Activated CD8-positive, alpha-beta memory T cell treated with anti-CD3 and anti-CD28 coated beads, Interleukin-2, amount 10 ng/mL, durations not matched to agents 7 days and 5 days (primary cell): ENCODE measurements around the gene OPCML. TPM values are rescaled to one million over a fixed set of nuclear protein-coding genes. Genes with fewer than 3 reads are reported as not detected.

Experiments used
- ATAC-seq: fragments of 150-1000 bp; cut with Tn5 transposase; one replicate; pipeline ENCODE4 v1.10.0; 2021; ENCODE audit warnings: moderate library complexity
- CTCF ChIA-PET: fragments of 350-600 bp; sonication (Branson Sonifier 250); formaldehyde crosslinking; loops from one replicate; lab custom pipeline; 2021; ENCODE audit warnings: antibody characterized with exemption; lab: Charles Lee
- DNase-seq: peaks from one replicate; pipeline ENCODE4 v3.0.0-alpha.2; 2020
- H3K27ac Mint-ChIP-seq: one replicate; pipeline ENCODE4 v1.8.0; 2021; ENCODE audit warnings: mild to moderate bottlenecking, mixed read lengths
- H3K27me3 Mint-ChIP-seq: one replicate; pipeline ENCODE4 v1.8.0; 2021; ENCODE audit warnings: mixed read lengths
- H3K36me3 Mint-ChIP-seq: one replicate; pipeline ENCODE4 v1.8.0; 2021; ENCODE audit warnings: mild to moderate bottlenecking, mixed read lengths
- H3K4me1 Mint-ChIP-seq: one replicate; pipeline ENCODE4 v1.8.0; 2021; ENCODE audit warnings: mixed read lengths
- H3K4me3 Mint-ChIP-seq: one replicate; pipeline ENCODE4 v1.8.0; 2021; ENCODE audit warnings: mild to moderate bottlenecking, moderate library complexity, mixed read lengths
- H3K9me3 Mint-ChIP-seq: one replicate; pipeline ENCODE4 v1.8.0; 2022; ENCODE audit warnings: low read depth, mixed read lengths
- total RNA-seq, 2 experiments: library from RNA; stranded (reverse); gene quantifications; one replicate each; pipeline ENCODE4 v1.2.3, GENCODE V29; 2021

OPCML gene
- total RNA-seq, 2 experiments from 2014 or later: not detected

DNA sequence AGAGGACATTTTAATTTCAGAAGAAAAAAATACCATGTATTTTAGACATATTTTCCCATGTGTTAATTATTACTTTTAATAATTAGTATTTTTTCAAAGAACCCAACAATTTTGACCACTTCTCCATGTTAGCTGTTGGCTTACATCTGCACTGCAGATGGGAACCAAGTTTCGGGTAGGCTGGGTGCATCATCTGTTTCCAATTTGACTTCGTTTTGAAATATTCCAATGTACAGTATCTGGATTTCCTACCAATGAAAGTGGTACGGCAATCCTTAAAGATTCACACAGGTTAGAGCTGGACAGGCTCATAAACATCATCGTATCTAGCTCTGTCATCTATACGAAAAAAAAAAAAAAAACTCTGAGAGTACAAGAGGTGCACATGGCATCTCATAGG lies 670.2 kb downstream of the OPCML start:
- no peak for DNase-seq
- ATAC-seq: no peak
- Mint-ChIP-seq H3K9me3 (no peaks in the 10 kb centered on the region), H3K4me1 (no peaks in the 10 kb centered on the region), H3K27me3 (peaks cover 3% of the 10 kb centered on the region), H3K4me3 (no peak overlapping the region), H3K36me3 (no peaks in the 10 kb centered on the region), H3K27ac (no peak overlapping the region)
- CTCF ChIA-PET: no interaction called here

- no peaks in the 10 kb centered on the region for H3K36me3 Mint-ChIP-seq
- H3K27ac Mint-ChIP-seq: no peak overlapping the region
- DNase-seq: no peak
- CTCF ChIA-PET: no interaction called here
- no peaks in the 10 kb centered on the region for H3K9me3 Mint-ChIP-seq
- H3K4me1 Mint-ChIP-seq: no peaks in the 10 kb centered on the region
- no peak overlapping the region for H3K4me3 Mint-ChIP-seq
- no peak for ATAC-seq
- peaks cover 3% of the 10 kb centered on the region for H3K27me3 Mint-ChIP-seq
Measured at GRCh38 chr11:132859306-132859705, 673.0 kb downstream of the OPCML start.

- H3K36me3 Mint-ChIP-seq: no peaks in the 10 kb centered on the region
- no peak overlapping the region for H3K27ac Mint-ChIP-seq
- H3K4me1 Mint-ChIP-seq: no peaks in the 10 kb centered on the region
- H3K4me3 Mint-ChIP-seq: no peak overlapping the region
- DNase-seq (no peak), ATAC-seq (no peak)
- peaks cover 3% of the 10 kb centered on the region for H3K27me3 Mint-ChIP-seq
- CTCF ChIA-PET: no interaction called here
- H3K9me3 Mint-ChIP-seq: no peaks in the 10 kb centered on the region
Measured at GRCh38 chr11:132858223-132858622, 674.1 kb downstream of the OPCML start.

GRCh38 chr11:132856032-132856431 lies 676.3 kb downstream of the OPCML start:
- ATAC-seq: no peak
- peaks cover 3% of the 10 kb centered on the region for H3K27me3 Mint-ChIP-seq
- no peaks in the 10 kb centered on the region for H3K9me3 Mint-ChIP-seq
- H3K36me3 Mint-ChIP-seq: no peaks in the 10 kb centered on the region
- no peaks in the 10 kb centered on the region for H3K4me1 Mint-ChIP-seq
- CTCF ChIA-PET: no interaction called here
- H3K4me3 Mint-ChIP-seq: no peak overlapping the region
- H3K27ac Mint-ChIP-seq: no peak overlapping the region
- DNase-seq: no peak

DNA sequence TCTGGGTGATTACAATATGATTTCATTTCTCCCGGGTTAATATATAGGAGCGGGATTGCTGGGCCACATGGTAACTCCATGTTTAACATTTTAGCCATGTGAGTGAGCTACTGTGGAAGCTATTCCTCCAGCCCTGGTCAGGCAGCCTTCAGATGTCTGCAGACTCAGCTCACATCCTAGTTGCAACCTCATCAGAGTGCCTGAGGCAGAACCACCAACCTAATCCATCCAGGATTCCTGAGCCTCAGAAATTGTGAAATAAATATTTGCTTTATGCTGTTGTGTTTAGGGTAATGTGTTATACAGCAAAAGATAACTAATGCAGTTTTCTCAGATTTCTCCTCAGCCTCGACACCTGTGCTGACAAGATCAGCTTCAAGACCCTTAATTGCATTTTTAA lies 676.8 kb downstream of the OPCML start:
- ATAC-seq (no peak), DNase-seq (no peak)
- Mint-ChIP-seq H3K4me3 (no peak overlapping the region), H3K27me3 (peaks cover 3% of the 10 kb centered on the region), H3K36me3 (no peaks in the 10 kb centered on the region), H3K9me3 (no peaks in the 10 kb centered on the region), H3K4me1 (no peaks in the 10 kb centered on the region), H3K27ac (no peak overlapping the region)
- CTCF ChIA-PET: no interaction called here

GRCh38 chr11:132853886-132854285 lies 678.4 kb downstream of the OPCML start:
- ATAC-seq (no peak), DNase-seq (no peak)
- CTCF ChIA-PET: no interaction called here
- Mint-ChIP-seq H3K4me3 (no peak overlapping the region), H3K27me3 (peaks cover 3% of the 10 kb centered on the region), H3K9me3 (no peaks in the 10 kb centered on the region), H3K27ac (no peak overlapping the region), H3K36me3 (no peaks in the 10 kb centered on the region), H3K4me1 (no peaks in the 10 kb centered on the region)

DNA sequence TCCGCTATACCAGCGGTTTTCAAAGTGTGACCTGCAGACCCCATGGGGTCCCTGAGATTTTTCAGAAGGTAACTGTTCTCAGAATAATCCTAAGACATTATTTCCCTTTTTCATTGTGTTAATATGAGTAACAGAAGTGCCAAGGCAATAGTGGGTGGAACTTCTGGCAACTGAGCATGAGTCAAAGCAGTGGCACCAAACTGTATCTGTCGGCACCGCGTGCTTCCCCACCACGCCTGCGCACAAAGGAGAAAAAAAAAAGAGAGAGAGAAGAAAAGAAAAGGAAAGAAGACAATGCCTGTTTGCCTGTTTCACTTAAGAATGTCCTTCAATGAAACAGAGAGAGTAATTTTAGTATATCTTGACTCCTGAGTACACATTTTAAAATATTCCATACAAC lies 679.9 kb downstream of the OPCML start:
- Mint-ChIP-seq H3K9me3 (no peaks in the 10 kb centered on the region), H3K27me3 (no peaks in the 10 kb centered on the region), H3K4me3 (no peak overlapping the region), H3K4me1 (no peaks in the 10 kb centered on the region), H3K27ac (no peak overlapping the region), H3K36me3 (no peaks in the 10 kb centered on the region)
- DNase-seq: no peak
- no peak for ATAC-seq
- CTCF ChIA-PET: no interaction called here

- Mint-ChIP-seq H3K9me3 (no peaks in the 10 kb centered on the region), H3K4me3 (no peak overlapping the region), H3K4me1 (no peaks in the 10 kb centered on the region), H3K27me3 (no peaks in the 10 kb centered on the region), H3K36me3 (no peaks in the 10 kb centered on the region), H3K27ac (no peak overlapping the region)
- no peak for ATAC-seq
- DNase-seq: no peak
- CTCF ChIA-PET: no interaction called here
Measured at GRCh38 chr11:132851247-132851646, 681.1 kb downstream of the OPCML start.

DNA sequence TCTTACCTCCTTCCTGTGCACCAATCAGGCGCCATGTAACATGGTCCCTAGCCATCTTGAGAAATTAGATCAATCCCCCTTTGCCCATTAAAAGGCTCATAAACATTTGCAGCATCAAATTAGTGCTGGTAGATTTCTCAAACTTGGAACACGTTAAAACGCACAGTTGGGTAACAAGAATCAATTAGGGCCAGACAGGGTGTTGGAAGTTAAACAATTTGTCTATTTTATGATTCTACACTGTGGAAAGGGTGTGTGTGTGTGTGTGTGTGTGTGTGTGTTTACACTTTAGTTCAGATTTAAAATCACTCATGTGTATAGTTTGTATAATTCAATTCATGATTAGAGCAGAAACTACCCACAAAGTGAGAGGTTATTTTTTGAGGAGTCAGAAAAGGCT lies 682.0 kb downstream of the OPCML start:
- CTCF ChIA-PET: no interaction called here
- H3K27me3 Mint-ChIP-seq: no peaks in the 10 kb centered on the region
- H3K9me3 Mint-ChIP-seq: no peaks in the 10 kb centered on the region
- no peak for ATAC-seq
- H3K27ac Mint-ChIP-seq: no peak overlapping the region
- no peaks in the 10 kb centered on the region for H3K4me1 Mint-ChIP-seq
- H3K4me3 Mint-ChIP-seq: no peak overlapping the region
- H3K36me3 Mint-ChIP-seq: no peaks in the 10 kb centered on the region
- DNase-seq: no peak

DNA sequence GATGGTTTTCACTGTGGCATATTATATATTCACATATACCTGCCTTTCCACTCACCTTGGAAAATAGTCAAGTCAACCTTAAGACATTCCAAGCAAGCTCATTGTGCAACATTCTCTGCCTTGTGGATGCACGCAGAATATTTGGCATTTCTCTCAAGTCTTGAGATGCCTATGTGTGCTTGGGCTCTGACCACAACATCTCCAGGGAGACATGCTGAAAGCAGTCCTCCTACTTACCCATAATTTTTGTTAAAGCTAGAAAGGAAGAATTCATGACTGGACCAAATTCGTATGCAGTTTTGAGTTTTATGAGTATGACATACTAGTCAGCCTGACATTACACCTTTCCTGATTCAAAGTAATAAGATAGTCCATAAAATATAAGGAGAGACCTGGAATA lies 684.0 kb downstream of the OPCML start:
- Mint-ChIP-seq H3K27me3 (no peaks in the 10 kb centered on the region), H3K9me3 (no peaks in the 10 kb centered on the region), H3K4me1 (no peaks in the 10 kb centered on the region), H3K4me3 (no peak overlapping the region), H3K36me3 (no peaks in the 10 kb centered on the region), H3K27ac (no peak overlapping the region)
- DNase-seq (no peak), ATAC-seq (no peak)
- CTCF ChIA-PET: no interaction called here

- Mint-ChIP-seq H3K4me3 (no peak overlapping the region), H3K9me3 (no peaks in the 10 kb centered on the region), H3K36me3 (no peaks in the 10 kb centered on the region), H3K4me1 (no peaks in the 10 kb centered on the region), H3K27me3 (no peaks in the 10 kb centered on the region), H3K27ac (no peak overlapping the region)
- no peak for DNase-seq
- CTCF ChIA-PET: interaction anchor here (0.6 to 0.8 kb wide), 2 partner anchors 11 to 231 kb away, joined by 3 to 4 read pairs; no protein-coding TSS in a partner anchor
- no peak for ATAC-seq
Measured at GRCh38 chr11:132846075-132846474, 686.2 kb downstream of the OPCML start.

DNA sequence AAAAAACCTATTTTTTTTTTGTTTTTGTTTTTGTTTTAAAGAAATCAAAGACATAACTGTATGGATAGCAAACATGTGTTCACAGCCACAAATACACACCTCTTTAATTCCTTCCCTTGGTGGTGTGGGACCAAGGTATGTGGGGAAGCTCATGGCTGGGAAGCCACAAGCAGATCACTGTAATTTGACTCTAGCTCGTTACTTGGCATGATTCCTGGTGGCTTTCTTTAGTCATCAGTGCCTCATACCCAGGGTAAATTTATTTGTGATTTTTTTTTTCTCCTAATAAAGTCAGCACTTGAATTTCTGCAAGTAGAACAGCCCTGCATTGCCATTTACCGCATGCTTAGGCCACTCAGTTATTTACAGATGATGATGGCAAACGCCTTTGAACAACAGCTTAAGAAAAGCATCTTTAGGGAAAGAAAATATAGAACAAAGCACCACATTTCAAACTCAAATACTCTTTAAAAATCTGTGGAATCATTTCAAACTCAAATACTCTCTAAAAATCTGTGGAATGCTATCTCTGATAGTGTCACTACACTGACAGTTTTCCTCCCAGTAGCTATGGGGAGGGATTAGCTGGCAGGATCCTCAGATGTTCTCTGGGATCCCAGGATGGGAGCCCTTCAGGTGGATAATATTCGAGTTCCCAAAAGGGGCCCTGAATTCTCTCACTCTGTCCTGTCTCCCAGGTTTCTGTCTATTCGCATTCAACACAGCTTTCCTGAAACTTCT lies 687.2 kb downstream of the OPCML start:
- CTCF ChIA-PET: no interaction called here
- no peak for DNase-seq
- Mint-ChIP-seq H3K9me3 (no peaks in the 10 kb centered on the region), H3K36me3 (no peaks in the 10 kb centered on the region), H3K4me3 (no peak overlapping the region), H3K4me1 (no peaks in the 10 kb centered on the region), H3K27ac (no peak overlapping the region), H3K27me3 (no peaks in the 10 kb centered on the region)
- no peak for ATAC-seq

DNA sequence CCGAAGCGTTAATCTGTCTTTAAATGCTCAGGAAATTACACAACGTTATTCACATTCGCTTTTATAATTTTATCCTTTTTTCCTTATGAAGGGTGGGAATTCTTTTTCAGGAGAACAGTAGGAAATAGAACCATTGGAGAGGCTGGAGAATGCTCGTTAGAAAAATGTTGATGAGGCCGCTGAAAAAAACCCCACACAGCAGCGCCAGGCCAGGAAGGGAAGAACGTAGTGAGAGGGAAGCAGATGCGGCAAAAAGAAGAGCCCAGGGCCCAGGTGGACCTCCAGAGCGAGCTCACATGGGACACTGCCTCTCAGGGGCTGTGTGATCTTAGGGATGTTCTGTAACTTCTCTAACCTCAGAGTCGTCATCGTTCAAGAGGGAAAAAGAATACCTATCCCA lies 691.6 kb downstream of the OPCML start:
- Mint-ChIP-seq H3K27me3 (no peaks in the 10 kb centered on the region), H3K4me3 (no peak overlapping the region), H3K27ac (no peak overlapping the region), H3K9me3 (no peaks in the 10 kb centered on the region), H3K4me1 (no peaks in the 10 kb centered on the region), H3K36me3 (no peaks in the 10 kb centered on the region)
- CTCF ChIA-PET: no interaction called here
- ATAC-seq: no peak
- no peak for DNase-seq

DNA sequence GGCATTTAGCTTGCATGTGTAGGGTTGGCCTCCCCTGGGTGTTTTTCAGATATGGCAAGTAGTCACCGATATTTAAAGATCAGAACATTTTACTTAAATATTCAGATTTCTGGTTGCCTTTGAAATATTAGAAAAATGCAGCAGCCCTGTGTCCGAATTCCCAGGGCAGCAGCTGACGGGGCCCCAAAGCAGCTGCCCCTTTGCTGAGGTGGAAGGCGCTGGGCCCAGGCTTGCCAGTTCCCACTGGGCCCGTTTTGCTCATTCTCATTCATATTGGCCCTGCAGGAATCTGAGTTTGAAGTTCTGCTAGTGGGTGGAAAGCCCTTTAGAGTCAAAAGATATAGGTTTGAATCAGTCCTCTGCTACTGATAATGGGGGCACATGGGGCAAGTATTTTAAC lies 692.1 kb downstream of the OPCML start:
- ATAC-seq: no peak
- DNase-seq: no peak
- no peaks in the 10 kb centered on the region for H3K4me1 Mint-ChIP-seq
- CTCF ChIA-PET: no interaction called here
- H3K27me3 Mint-ChIP-seq: no peaks in the 10 kb centered on the region
- H3K9me3 Mint-ChIP-seq: no peaks in the 10 kb centered on the region
- H3K36me3 Mint-ChIP-seq: no peaks in the 10 kb centered on the region
- no peak overlapping the region for H3K4me3 Mint-ChIP-seq
- H3K27ac Mint-ChIP-seq: no peak overlapping the region
